SU-DHL-6 (cell line): ENCODE results near the gene CC2D2B.

Experiments used
- CTCF ChIP-seq: fragments of 200-600 bp; sonication (generic); IDR thresholded peaks from one replicate; pipeline ENCODE4 v1.5.1; 2017; ENCODE audit warnings: antibody characterized with exemption, mild to moderate bottlenecking, low read length, moderate library complexity; ENCODE audit not compliant: insufficient read depth, poor library complexity, severe bottlenecking
- EZH2phosphoT487 ChIP-seq: fragments of 200-600 bp; sonication (generic), shearing (Covaris generic); conservative IDR thresholded peaks from 2 replicates; pipeline ENCODE4 v1.6.1; 2018; ENCODE audit warnings: mild to moderate bottlenecking, antibody characterized with exemption, low read length, moderate library complexity, mixed read lengths

DNA sequence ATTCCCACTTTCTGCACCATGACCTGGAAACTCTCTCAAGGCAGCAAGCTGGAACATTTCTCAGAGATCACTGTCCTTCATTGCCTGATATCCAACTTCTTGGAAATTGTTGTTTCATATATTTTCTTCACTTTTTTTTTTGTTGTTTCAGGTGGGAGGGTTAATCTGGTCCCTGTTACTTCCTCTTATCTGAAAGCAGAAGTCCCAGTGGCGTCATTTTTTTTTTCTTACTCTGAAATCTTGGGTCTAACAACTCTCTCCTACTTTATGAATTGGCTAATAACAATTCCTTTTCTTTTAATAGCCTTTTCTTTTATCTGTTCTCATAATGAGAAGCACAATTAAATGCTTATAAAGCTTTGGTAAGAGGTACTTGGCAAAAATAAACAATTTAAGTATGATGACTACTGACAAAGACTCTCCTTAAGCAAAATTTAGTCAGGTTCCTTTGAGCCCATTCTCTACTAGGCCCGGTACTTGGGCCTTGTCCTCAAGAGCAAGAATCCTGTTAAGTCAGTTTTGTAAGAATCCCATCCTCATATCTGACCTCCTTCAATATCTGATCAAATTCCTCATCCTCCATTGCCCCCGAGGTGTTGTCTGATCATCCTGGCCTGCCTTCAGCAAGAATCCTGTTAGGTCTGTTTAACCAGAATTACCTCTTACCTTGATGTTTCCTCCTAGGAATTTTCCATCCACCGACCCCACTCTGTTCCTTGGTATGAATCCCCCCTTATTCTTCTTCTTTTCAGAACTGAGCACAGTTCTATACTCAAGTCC lies 11.5 kb upstream of the CC2D2B start:
- no peak for TF ChIP-seq CTCF
- TF ChIP-seq EZH2phosphoT487, result no peak
